ENCODE results near the gene AIF1L. TPM values are rescaled to one million over a fixed set of nuclear protein-coding genes. Genes with fewer than 3 reads are reported as not detected.

Gene AIF1L
- total RNA-seq, 1 donor from 2014 or later, result 23.7 TPM

DNA sequence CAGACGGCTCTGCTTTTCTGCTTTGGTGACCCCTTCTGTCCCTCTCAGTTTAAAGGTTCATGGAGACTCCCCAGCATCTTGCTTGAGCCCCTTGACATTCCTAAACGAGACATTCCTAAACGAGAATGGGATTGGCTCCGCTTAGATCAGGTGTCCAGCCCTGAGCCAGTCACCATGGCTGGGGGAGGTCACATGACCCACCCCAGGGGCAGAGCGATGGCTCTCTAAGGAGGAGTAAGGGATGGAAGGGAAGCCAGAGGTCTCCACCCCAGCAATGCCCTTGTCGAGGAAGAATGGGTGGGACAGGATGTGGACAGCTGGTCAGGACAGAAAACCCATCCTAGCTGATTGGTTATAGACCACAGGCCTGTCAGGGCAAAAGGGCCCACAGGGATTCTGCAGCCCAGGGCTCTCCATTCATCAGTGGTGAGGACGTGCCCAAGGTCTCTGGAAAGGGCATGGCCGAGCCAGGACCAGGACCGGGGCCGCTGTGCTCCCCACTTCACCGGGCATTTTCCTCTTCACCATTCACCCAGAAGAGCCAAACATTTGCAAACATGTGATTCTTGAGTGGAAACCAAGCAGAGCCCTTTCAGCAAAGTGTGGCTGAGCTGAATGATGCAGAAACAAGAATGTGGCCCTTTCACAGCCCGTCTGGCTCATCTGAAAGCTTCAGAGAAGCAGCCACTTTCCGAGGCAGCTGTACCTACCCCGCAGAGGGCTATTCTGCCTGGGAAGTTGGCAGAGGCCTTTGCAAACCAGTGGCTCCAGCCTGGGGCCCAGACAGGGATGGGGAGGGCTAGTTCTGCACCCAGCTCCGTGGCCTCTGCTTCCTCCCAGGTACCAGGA, 19.8 kb upstream of the AIF1L start:
- no peak for FAIRE-seq
- Histone ChIP-seq H3K4me3 (ENCODE audit: insufficient read depth, low read depth, low read length) (no peak overlapping the region), H2AFZ (ENCODE audit: low read depth, low read length) (no peak overlapping the region), H3K4me1 (ENCODE audit: insufficient read depth, low read length) (no peaks in the 10 kb centered on the region), H3K27ac (ENCODE audit: low read depth, low read length) (no peak overlapping the region), H3K4me2 (ENCODE audit: low read length) (no peak overlapping the region), H3K9me3 (ENCODE audit: insufficient read depth, low read depth, low read length) (no peaks in the 10 kb centered on the region), H3K9ac (ENCODE audit: low read length) (no peak overlapping the region), H3K79me2 (ENCODE audit: insufficient read depth, low read length) (no peaks in the 10 kb centered on the region), H3K36me3 (ENCODE audit: insufficient read depth, low read length) (no peaks in the 10 kb centered on the region), H4K20me1 (ENCODE audit: insufficient read depth, low read length) (no peaks in the 10 kb centered on the region), H3K27me3 (ENCODE audit: insufficient read depth, low read length) (no peaks in the 10 kb centered on the region)
- H3K4me3 Mint-ChIP-seq (ENCODE audit: unreplicated experiment), result no peak overlapping the region
- H3K27me3 Mint-ChIP-seq (ENCODE audit: low read depth, unreplicated experiment), result peaks cover 22% of the 10 kb centered on the region
- H3K4me1 Mint-ChIP-seq (ENCODE audit: low read depth, unreplicated experiment), result no peaks in the 10 kb centered on the region
- no peaks in the 10 kb centered on the region for H3K9me3 Mint-ChIP-seq (ENCODE audit: unreplicated experiment)
- TF ChIP-seq, protein P1, sequence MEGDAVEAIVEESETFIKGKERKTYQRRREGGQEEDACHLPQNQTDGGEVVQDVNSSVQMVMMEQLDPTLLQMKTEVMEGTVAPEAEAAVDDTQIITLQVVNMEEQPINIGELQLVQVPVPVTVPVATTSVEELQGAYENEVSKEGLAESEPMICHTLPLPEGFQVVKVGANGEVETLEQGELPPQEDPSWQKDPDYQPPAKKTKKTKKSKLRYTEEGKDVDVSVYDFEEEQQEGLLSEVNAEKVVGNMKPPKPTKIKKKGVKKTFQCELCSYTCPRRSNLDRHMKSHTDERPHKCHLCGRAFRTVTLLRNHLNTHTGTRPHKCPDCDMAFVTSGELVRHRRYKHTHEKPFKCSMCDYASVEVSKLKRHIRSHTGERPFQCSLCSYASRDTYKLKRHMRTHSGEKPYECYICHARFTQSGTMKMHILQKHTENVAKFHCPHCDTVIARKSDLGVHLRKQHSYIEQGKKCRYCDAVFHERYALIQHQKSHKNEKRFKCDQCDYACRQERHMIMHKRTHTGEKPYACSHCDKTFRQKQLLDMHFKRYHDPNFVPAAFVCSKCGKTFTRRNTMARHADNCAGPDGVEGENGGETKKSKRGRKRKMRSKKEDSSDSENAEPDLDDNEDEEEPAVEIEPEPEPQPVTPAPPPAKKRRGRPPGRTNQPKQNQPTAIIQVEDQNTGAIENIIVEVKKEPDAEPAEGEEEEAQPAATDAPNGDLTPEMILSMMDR (IDR thresholded peaks at IDR 0.05; ENCODE audit: insufficient read depth, low read depth, low read length), result no peak
- TF ChIP-seq EZH2 (IDR thresholded peaks at IDR 0.05; ENCODE audit: insufficient read depth, low read length), result no peak
- no peak overlapping the region for H3K27ac Mint-ChIP-seq (ENCODE audit: unreplicated experiment)
- no peaks in the 10 kb centered on the region for H3K36me3 Mint-ChIP-seq (ENCODE audit: low read depth, unreplicated experiment)
- DNase-seq (ENCODE audit: low read depth), result no peak

DNA sequence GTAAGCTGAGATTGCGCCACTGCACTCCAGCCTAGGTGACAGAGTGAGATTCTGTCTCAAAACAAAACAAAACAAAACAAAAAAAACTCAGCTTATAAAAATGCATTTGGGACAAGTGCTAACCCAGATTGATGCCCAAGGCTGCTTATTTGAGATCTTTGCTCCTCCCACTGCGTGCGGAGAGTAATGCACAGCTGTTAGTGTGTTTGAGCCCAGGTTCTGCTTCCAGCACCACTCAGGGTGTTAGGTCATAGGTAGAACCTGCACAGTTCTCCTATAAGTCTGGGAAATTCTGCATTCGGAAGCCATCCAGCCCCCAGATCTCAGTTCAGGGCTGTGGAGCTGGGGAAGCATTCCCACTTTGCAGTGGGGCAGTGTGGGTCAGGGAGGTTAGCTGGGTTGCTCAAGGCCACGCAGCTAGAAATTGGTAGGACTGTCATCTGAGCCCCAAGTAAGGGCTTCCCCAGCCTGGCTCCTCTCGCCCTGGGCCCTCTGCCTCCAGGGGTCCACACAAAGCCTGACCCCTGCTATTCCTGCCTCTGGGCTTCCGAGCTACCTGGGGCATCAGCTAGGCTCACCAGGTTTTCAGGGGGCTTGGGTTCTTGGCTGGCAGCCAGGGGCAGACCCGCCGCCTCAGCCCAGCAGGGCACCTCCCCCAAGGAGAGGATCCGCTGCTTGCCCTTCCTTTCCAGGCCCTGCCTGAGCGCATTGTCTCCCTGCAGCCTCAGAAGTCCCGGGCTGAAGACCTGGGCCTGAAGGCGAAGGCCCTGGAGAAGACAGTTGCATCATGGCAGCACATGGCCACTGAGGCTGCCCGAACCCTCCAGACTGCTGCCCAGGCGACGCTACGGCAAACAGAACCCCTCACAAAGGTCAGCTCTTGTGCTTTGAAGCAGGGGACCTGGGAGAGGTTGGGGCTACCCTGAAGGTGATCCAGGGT, 17.6 kb upstream of the AIF1L start:
- H3K9me3 ChIP-seq (ENCODE audit: insufficient read depth, low read depth, low read length), result no peaks in the 10 kb centered on the region
- TF ChIP-seq EZH2 (IDR thresholded peaks at IDR 0.05; ENCODE audit: insufficient read depth, low read length), result no peak
- TF ChIP-seq, protein P1 (IDR thresholded peaks at IDR 0.05; ENCODE audit: insufficient read depth, low read depth, low read length), result no peak
- Mint-ChIP-seq H3K4me3 (ENCODE audit: unreplicated experiment) (no peak overlapping the region), H3K27ac (ENCODE audit: unreplicated experiment) (no peak overlapping the region), H3K27me3 (ENCODE audit: low read depth, unreplicated experiment) (peaks cover 25% of the 10 kb centered on the region), H3K9me3 (ENCODE audit: unreplicated experiment) (no peaks in the 10 kb centered on the region), H3K4me1 (ENCODE audit: low read depth, unreplicated experiment) (no peaks in the 10 kb centered on the region), H3K36me3 (ENCODE audit: low read depth, unreplicated experiment) (no peaks in the 10 kb centered on the region)
- FAIRE-seq (no peak), DNase-seq (ENCODE audit: low read depth) (no peak)
- no peaks in the 10 kb centered on the region for H3K36me3 ChIP-seq (ENCODE audit: insufficient read depth, low read length)
- H3K27me3 ChIP-seq (ENCODE audit: insufficient read depth, low read length), result no peaks in the 10 kb centered on the region
- no peak overlapping the region for H2AFZ ChIP-seq (ENCODE audit: low read depth, low read length)
- H3K4me3 ChIP-seq (ENCODE audit: insufficient read depth, low read depth, low read length), result no peak overlapping the region
- H3K4me2 ChIP-seq (ENCODE audit: low read length), result no peak overlapping the region
- H3K27ac ChIP-seq (ENCODE audit: low read depth, low read length), result no peak overlapping the region
- H4K20me1 ChIP-seq (ENCODE audit: insufficient read depth, low read length), result no peaks in the 10 kb centered on the region
- no peaks in the 10 kb centered on the region for H3K79me2 ChIP-seq (ENCODE audit: insufficient read depth, low read length)
- H3K4me1 ChIP-seq (ENCODE audit: insufficient read depth, low read length), result no peaks in the 10 kb centered on the region
- no peak overlapping the region for H3K9ac ChIP-seq (ENCODE audit: low read length)

Data from astrocyte (in vitro differentiated cells and primary cell).